ENCODE results near the gene ZMYND8.

ZMYND8 gene

GRCh38 chr20:47295129-47295813 lies 61.2 kb downstream of the ZMYND8 start:
- H3K4me1 ChIP-seq (ENCODE audit: low read length) = no peaks in the 10 kb centered on the region
- no peaks in the 10 kb centered on the region for H3K9me3 ChIP-seq (replicated peaks; ENCODE audit: insufficient read depth, low read length)
- peaks cover 75% of the 10 kb centered on the region for H3K79me2 ChIP-seq (ENCODE audit: low read length)
- no peak overlapping the region for H3K4me2 ChIP-seq (ENCODE audit: low read depth, low read length)
- H3K4me3 ChIP-seq (ENCODE audit: low read length) = no peak overlapping the region
- TF ChIP-seq EZH2 (optimal IDR thresholded peaks at IDR 0.05; ENCODE audit: low read depth, low read length) = no peak
- TF ChIP-seq EZH2phosphoT487 (IDR thresholded peaks at IDR 0.05; ENCODE audit: low read length) = no peak
- TF ChIP-seq CTCF (IDR thresholded peaks at IDR 0.05; ENCODE audit: low read length) = no peak
- H2AFZ ChIP-seq (ENCODE audit: low read length) = no peak overlapping the region
- no peak overlapping the region for H3K9ac ChIP-seq (ENCODE audit: low read length)
- no peaks in the 10 kb centered on the region for H3F3A ChIP-seq (ENCODE audit: insufficient read depth, low read length)
- DNase-seq = no peak
- no peaks in the 10 kb centered on the region for H3K9me2 ChIP-seq (replicated peaks; ENCODE audit: insufficient read depth, low read length)
- no peaks in the 10 kb centered on the region for H3K27me3 ChIP-seq (replicated peaks; ENCODE audit: insufficient read depth, low read length)
- no peak overlapping the region for H3K27ac ChIP-seq (ENCODE audit: low read length)
- peaks cover 21% of the 10 kb centered on the region for H3K36me3 ChIP-seq (replicated peaks; ENCODE audit: insufficient read depth, low read length)
- no peaks in the 10 kb centered on the region for H4K20me1 ChIP-seq (ENCODE audit: insufficient read depth, low read length)

GRCh38 chr20:47293631-47294030 lies 62.9 kb downstream of the ZMYND8 start:
- Histone ChIP-seq H3K9me2 (replicated peaks; ENCODE audit: insufficient read depth, low read length) (no peaks in the 10 kb centered on the region), H4K20me1 (ENCODE audit: insufficient read depth, low read length) (no peaks in the 10 kb centered on the region), H3K4me1 (ENCODE audit: low read length) (no peaks in the 10 kb centered on the region), H3K79me2 (ENCODE audit: low read length) (peaks cover 70% of the 10 kb centered on the region), H3K9ac (ENCODE audit: low read length) (no peak overlapping the region), H3K36me3 (replicated peaks; ENCODE audit: insufficient read depth, low read length) (peaks cover 19% of the 10 kb centered on the region), H2AFZ (ENCODE audit: low read length) (no peak overlapping the region), H3F3A (ENCODE audit: insufficient read depth, low read length) (no peaks in the 10 kb centered on the region), H3K9me3 (replicated peaks; ENCODE audit: insufficient read depth, low read length) (no peaks in the 10 kb centered on the region), H3K27ac (ENCODE audit: low read length) (no peak overlapping the region), H3K4me2 (ENCODE audit: low read depth, low read length) (no peak overlapping the region), H3K4me3 (ENCODE audit: low read length) (no peak overlapping the region), H3K27me3 (replicated peaks; ENCODE audit: insufficient read depth, low read length) (no peaks in the 10 kb centered on the region)
- TF ChIP-seq EZH2 (optimal IDR thresholded peaks at IDR 0.05; ENCODE audit: low read depth, low read length) (no peak), CTCF (IDR thresholded peaks at IDR 0.05; ENCODE audit: low read length) (no peak), EZH2phosphoT487 (IDR thresholded peaks at IDR 0.05; ENCODE audit: low read length) (no peak)
- DNase-seq = no peak

- Histone ChIP-seq H3K9me3 (replicated peaks; ENCODE audit: insufficient read depth, low read length) (no peaks in the 10 kb centered on the region), H4K20me1 (ENCODE audit: insufficient read depth, low read length) (no peaks in the 10 kb centered on the region), H3K9ac (ENCODE audit: low read length) (no peak overlapping the region), H3K27ac (ENCODE audit: low read length) (no peak overlapping the region), H3K4me3 (ENCODE audit: low read length) (no peak overlapping the region), H2AFZ (ENCODE audit: low read length) (no peak overlapping the region), H3F3A (ENCODE audit: insufficient read depth, low read length) (no peaks in the 10 kb centered on the region), H3K79me2 (ENCODE audit: low read length) (peaks cover 65% of the 10 kb centered on the region), H3K27me3 (replicated peaks; ENCODE audit: insufficient read depth, low read length) (no peaks in the 10 kb centered on the region), H3K9me2 (replicated peaks; ENCODE audit: insufficient read depth, low read length) (no peaks in the 10 kb centered on the region), H3K4me2 (ENCODE audit: low read depth, low read length) (no peak overlapping the region), H3K4me1 (ENCODE audit: low read length) (no peaks in the 10 kb centered on the region), H3K36me3 (replicated peaks; ENCODE audit: insufficient read depth, low read length) (peaks cover 14% of the 10 kb centered on the region)
- TF ChIP-seq CTCF (IDR thresholded peaks at IDR 0.05; ENCODE audit: low read length) = no peak
- no peak for TF ChIP-seq EZH2phosphoT487 (IDR thresholded peaks at IDR 0.05; ENCODE audit: low read length)
- no peak for TF ChIP-seq EZH2 (optimal IDR thresholded peaks at IDR 0.05; ENCODE audit: low read depth, low read length)
- DNase-seq = no peak
These were observed 63.9 kb downstream of the ZMYND8 start for GRCh38 chr20:47292581-47292980.
